Ovary (tissue), 3 donors: ENCODE results near the gene MND1.

Experiments used
- CTCF ChIP-seq, 3 donors: fragments of 450-650 bp in 2 of 3; fragments of 200-600 bp in 1 of 3; IDR thresholded peaks; one replicate each; pipeline versions ENCODE4 v1.5.1 to v1.8.0; 2016 to 2022; ENCODE audit warnings: antibody characterized with exemption in 3 of 3, mild to moderate bottlenecking in 1 of 3
- POLR2A ChIP-seq: fragments of 450-650 bp; IDR thresholded peaks from one replicate; pipeline ENCODE4 v1.6.1; 2017; ENCODE audit warnings: antibody characterized with exemption, mild to moderate bottlenecking, moderate library complexity
- donor health status: DM: no; HTN: no; CAD: no.

- no peak for TF ChIP-seq CTCF (IDR thresholded peaks at IDR 0.05)
- no peak for TF ChIP-seq POLR2A
Observed at GRCh38 chr4:153427363-153428071, 83.0 kb downstream of the MND1 start.
